NCI-H510A (cell line): ENCODE measurements around the gene SH3TC1.

ENCODE experiments used
- DNase-seq: peaks from one replicate; lab custom pipeline; 2025; lab: John Stamatoyannopoulos, UW

The SH3TC1 gene

GRCh38 chr4:8289956-8290700 lies 91.0 kb downstream of the SH3TC1 start:
- no peak for DNase-seq

- DNase-seq: no peak
Observed at GRCh38 chr4:8290701-8290970, 91.5 kb downstream of the SH3TC1 start.
